AG20443 (cell line): ENCODE results near the gene MRC2.

Experiments used
- DNase-seq: peaks from one replicate; pipeline ENCODE4 v3.0.0; 2012; ENCODE audit warnings: low spot score, mixed read lengths

The MRC2 gene

GRCh38 chr17:62631936-62632924, 4.8 kb downstream of the MRC2 start:
- DNase-seq, result no peak

GRCh38 chr17:62637809-62638208, 10.3 kb downstream of the MRC2 start:
- no peak for DNase-seq

- no peak for DNase-seq
Observed at GRCh38 chr17:62641153-62641552, 13.7 kb downstream of the MRC2 start.

GRCh38 chr17:62641951-62642350, 14.5 kb downstream of the MRC2 start:
- no peak for DNase-seq

- no peak for DNase-seq
Observed at GRCh38 chr17:62643496-62643895, 16.0 kb downstream of the MRC2 start.

GRCh38 chr17:62644487-62645173, 17.2 kb downstream of the MRC2 start:
- DNase-seq, result no peak

- DNase-seq, result peak; percentile 65
Observed at GRCh38 chr17:62648251-62648955, 20.9 kb downstream of the MRC2 start.

GRCh38 chr17:62648956-62649294, 21.5 kb downstream of the MRC2 start:
- no peak for DNase-seq

- no peak for DNase-seq
Observed at GRCh38 chr17:62649570-62649969, 22.1 kb downstream of the MRC2 start.

- no peak for DNase-seq
Observed at GRCh38 chr17:62650587-62650986, 23.1 kb downstream of the MRC2 start.

- peak; percentile 85 for DNase-seq
Observed at GRCh38 chr17:62652251-62653001, 25.0 kb downstream of the MRC2 start.

GRCh38 chr17:62653002-62653825, 25.7 kb downstream of the MRC2 start:
- peak; percentile 82 for DNase-seq

- DNase-seq, result peak; percentile 90
Observed at GRCh38 chr17:62653826-62654761, 26.6 kb downstream of the MRC2 start.

- no peak for DNase-seq
Observed at GRCh38 chr17:62655656-62656055, 28.2 kb downstream of the MRC2 start.

GRCh38 chr17:62656446-62656845, 29.0 kb downstream of the MRC2 start:
- DNase-seq, result no peak

- DNase-seq, result no peak
Observed at GRCh38 chr17:62657145-62657665, 29.7 kb downstream of the MRC2 start.

GRCh38 chr17:62657690-62658089, 30.2 kb downstream of the MRC2 start:
- DNase-seq, result peak; percentile 5

GRCh38 chr17:62658136-62658920, 30.9 kb downstream of the MRC2 start:
- no peak for DNase-seq

GRCh38 chr17:62660629-62661118, 33.2 kb downstream of the MRC2 start:
- no peak for DNase-seq
